ENCODE measurements around the gene DMAC2. TPM values are rescaled to one million over a fixed set of nuclear protein-coding genes. Genes with fewer than 3 reads are reported as not detected.

The DMAC2 gene
- total and polyA plus RNA-seq, 4 donors: 25.5 to 51.7 (median 48.8) TPM

GRCh38 chr19:41397086-41398049 lies 42.3 kb downstream of the DMAC2 start, which contains the start of the genes BCKDHA and EXOSC5:
TSS of gene BCKDHA (plus strand) at chr19:41397818. CDS start at chr19:41397828, 10 bp downstream.
TSS of gene EXOSC5 (minus strand) at chr19:41397359. CDS start at chr19:41397328, 31 bp downstream.
- Histone ChIP-seq H3K36me3 (ENCODE audit: control insufficient read depth in 4 of 4, insufficient read depth in 4 of 4, low read length in 4 of 4) (peaks cover 0 to 6% (median 0%) of the 10 kb centered on the region in 4 donors), H3K4me3 (peak within 1 kb of the TSS; percentile 92), H3K9ac (ENCODE audit: insufficient read depth in 1 of 2, low read length in 2 of 2) (peak within 1 kb of the TSS; percentile 95 to 97), H3K4me1 (ENCODE audit: control insufficient read depth in 5 of 5, insufficient read depth in 5 of 5, low read length in 5 of 5) (peaks cover 0 to 19% (median 10%) of the 10 kb centered on the region in 5 donors), H3K27me3 (ENCODE audit: control insufficient read depth in 3 of 3, insufficient read depth in 3 of 3, low read length in 2 of 3) (no peaks in the 10 kb centered on the region), H3K9me3 (ENCODE audit: control insufficient read depth in 4 of 4, insufficient read depth in 3 of 4, low read length in 3 of 4) (no peaks in the 10 kb centered on the region), H3K27ac (ENCODE audit: low read depth in 1 of 2, low read length in 1 of 2) (peak within 1 kb of the TSS; percentile 88 to 90)
- TF ChIP-seq, protein P1, sequence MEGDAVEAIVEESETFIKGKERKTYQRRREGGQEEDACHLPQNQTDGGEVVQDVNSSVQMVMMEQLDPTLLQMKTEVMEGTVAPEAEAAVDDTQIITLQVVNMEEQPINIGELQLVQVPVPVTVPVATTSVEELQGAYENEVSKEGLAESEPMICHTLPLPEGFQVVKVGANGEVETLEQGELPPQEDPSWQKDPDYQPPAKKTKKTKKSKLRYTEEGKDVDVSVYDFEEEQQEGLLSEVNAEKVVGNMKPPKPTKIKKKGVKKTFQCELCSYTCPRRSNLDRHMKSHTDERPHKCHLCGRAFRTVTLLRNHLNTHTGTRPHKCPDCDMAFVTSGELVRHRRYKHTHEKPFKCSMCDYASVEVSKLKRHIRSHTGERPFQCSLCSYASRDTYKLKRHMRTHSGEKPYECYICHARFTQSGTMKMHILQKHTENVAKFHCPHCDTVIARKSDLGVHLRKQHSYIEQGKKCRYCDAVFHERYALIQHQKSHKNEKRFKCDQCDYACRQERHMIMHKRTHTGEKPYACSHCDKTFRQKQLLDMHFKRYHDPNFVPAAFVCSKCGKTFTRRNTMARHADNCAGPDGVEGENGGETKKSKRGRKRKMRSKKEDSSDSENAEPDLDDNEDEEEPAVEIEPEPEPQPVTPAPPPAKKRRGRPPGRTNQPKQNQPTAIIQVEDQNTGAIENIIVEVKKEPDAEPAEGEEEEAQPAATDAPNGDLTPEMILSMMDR (IDR thresholded peaks at IDR 0.05; ENCODE audit: control extremely low read depth, extremely low read depth): no peak
- DNase-seq (peak; percentile 100), ATAC-seq (ENCODE audit: insufficient read depth, low FRiP score) (peak; percentile 97)
- WGBS, 2 donors: 0 to 1% methylated on average over 50 of the region's 50 CpGs

GRCh38 chr19:41395355-41395754 lies 44.4 kb downstream of the DMAC2 start:
- H3K4me1 ChIP-seq (ENCODE audit: control insufficient read depth in 5 of 5, insufficient read depth in 5 of 5, low read length in 5 of 5): peaks cover 0 to 19% (median 8%) of the 10 kb centered on the region in 5 donors
- H3K9me3 ChIP-seq (ENCODE audit: control insufficient read depth in 4 of 4, insufficient read depth in 3 of 4, low read length in 3 of 4): no peaks in the 10 kb centered on the region
- H3K9ac ChIP-seq (ENCODE audit: insufficient read depth in 1 of 2, low read length in 2 of 2): no peak overlapping the region
- ATAC-seq (ENCODE audit: insufficient read depth, low FRiP score): no peak
- WGBS, 2 donors: 67 to 82% methylated on average over 6 of the region's 6 CpGs
- H3K27me3 ChIP-seq (ENCODE audit: control insufficient read depth in 3 of 3, insufficient read depth in 3 of 3, low read length in 2 of 3): no peaks in the 10 kb centered on the region
- H3K27ac ChIP-seq (ENCODE audit: low read depth in 1 of 2, low read length in 1 of 2): no peak overlapping the region
- peaks cover 0 to 15% (median 4%) of the 10 kb centered on the region in 4 donors for H3K36me3 ChIP-seq (ENCODE audit: control insufficient read depth in 4 of 4, insufficient read depth in 4 of 4, low read length in 4 of 4)
- DNase-seq: no peak
- TF ChIP-seq, protein P1 (IDR thresholded peaks at IDR 0.05; ENCODE audit: control extremely low read depth, extremely low read depth): no peak
- H3K4me3 ChIP-seq: no peak overlapping the region

GRCh38 chr19:41392775-41393174 lies 46.9 kb downstream of the DMAC2 start:
- H3K27ac ChIP-seq (ENCODE audit: low read depth in 1 of 2, low read length in 1 of 2): peak overlapping the region in 1 of 2 donors; percentile 21
- H3K27me3 ChIP-seq (ENCODE audit: control insufficient read depth in 3 of 3, insufficient read depth in 3 of 3, low read length in 2 of 3): no peaks in the 10 kb centered on the region
- H3K9me3 ChIP-seq (ENCODE audit: control insufficient read depth in 4 of 4, insufficient read depth in 3 of 4, low read length in 3 of 4): no peaks in the 10 kb centered on the region
- ATAC-seq (ENCODE audit: insufficient read depth, low FRiP score) (no peak), DNase-seq (no peak)
- H3K36me3 ChIP-seq (ENCODE audit: control insufficient read depth in 4 of 4, insufficient read depth in 4 of 4, low read length in 4 of 4): peaks cover 3 to 24% (median 8%) of the 10 kb centered on the region in 4 donors
- TF ChIP-seq, protein P1 (IDR thresholded peaks at IDR 0.05; ENCODE audit: control extremely low read depth, extremely low read depth): no peak
- H3K4me3 ChIP-seq: no peak overlapping the region
- WGBS, 2 donors: 82 to 86% methylated on average over 12 of the region's 12 CpGs
- H3K9ac ChIP-seq (ENCODE audit: insufficient read depth in 1 of 2, low read length in 2 of 2): no peak overlapping the region
- H3K4me1 ChIP-seq (ENCODE audit: control insufficient read depth in 5 of 5, insufficient read depth in 5 of 5, low read length in 5 of 5): peaks cover 0 to 7% (median 0%) of the 10 kb centered on the region in 5 donors

Measured in lung (tissue), 12 donors.